Measurements from ENCODE around the gene ZDHHC14.

GRCh38 chr6:157343732-157344131 lies 37.3 kb upstream of the ZDHHC14 start:
- TF ChIP-seq, protein P1, sequence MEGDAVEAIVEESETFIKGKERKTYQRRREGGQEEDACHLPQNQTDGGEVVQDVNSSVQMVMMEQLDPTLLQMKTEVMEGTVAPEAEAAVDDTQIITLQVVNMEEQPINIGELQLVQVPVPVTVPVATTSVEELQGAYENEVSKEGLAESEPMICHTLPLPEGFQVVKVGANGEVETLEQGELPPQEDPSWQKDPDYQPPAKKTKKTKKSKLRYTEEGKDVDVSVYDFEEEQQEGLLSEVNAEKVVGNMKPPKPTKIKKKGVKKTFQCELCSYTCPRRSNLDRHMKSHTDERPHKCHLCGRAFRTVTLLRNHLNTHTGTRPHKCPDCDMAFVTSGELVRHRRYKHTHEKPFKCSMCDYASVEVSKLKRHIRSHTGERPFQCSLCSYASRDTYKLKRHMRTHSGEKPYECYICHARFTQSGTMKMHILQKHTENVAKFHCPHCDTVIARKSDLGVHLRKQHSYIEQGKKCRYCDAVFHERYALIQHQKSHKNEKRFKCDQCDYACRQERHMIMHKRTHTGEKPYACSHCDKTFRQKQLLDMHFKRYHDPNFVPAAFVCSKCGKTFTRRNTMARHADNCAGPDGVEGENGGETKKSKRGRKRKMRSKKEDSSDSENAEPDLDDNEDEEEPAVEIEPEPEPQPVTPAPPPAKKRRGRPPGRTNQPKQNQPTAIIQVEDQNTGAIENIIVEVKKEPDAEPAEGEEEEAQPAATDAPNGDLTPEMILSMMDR (IDR thresholded peaks at IDR 0.05) = no peak
- no peak for TF ChIP-seq POLR2A (IDR thresholded peaks at IDR 0.05)

All from ovary (tissue), 3 donors.